B cell (primary cell): ENCODE results near the gene ELFN1. TPM values are rescaled to one million over a fixed set of nuclear protein-coding genes. Genes with fewer than 3 reads are reported as not detected.

Experiments
- ATAC-seq: fragments of 200-7000 bp; cut with Tn5 transposase; one replicate; pipeline ENCODE4 v1.10.0; 2021; ENCODE audit warnings: low read depth, mild to moderate bottlenecking, moderate number of reproducible peaks, moderate library complexity
- CTCF ChIA-PET: fragments of 350-600 bp; sonication (Branson Sonifier 250); formaldehyde crosslinking; loops from one replicate; lab custom pipeline; 2021; ENCODE audit warnings: antibody characterized with exemption, inconsistent platforms; lab: Charles Lee
- POLR2A ChIA-PET: fragments of 350-600 bp; sonication (Branson Sonifier 250); formaldehyde crosslinking; loops from one replicate; lab custom pipeline; 2021; ENCODE audit warnings: antibody characterized with exemption; lab: Charles Lee
- DNase-seq: peaks from one replicate; pipeline ENCODE4 v3.0.0; 2013
- H2AFZ ChIP-seq: 2 replicates; pipeline ENCODE4 v1.6.1; 2012; ENCODE audit warnings: mild to moderate bottlenecking, low read depth, low read length; ENCODE audit not compliant: insufficient read depth, poor library complexity, severe bottlenecking
- H3K27ac ChIP-seq, 2 donors: 1 replicate in 1 of 2; 2 replicates in 1 of 2; pipeline ENCODE4 v1.5.1; 2012 to 2013; ENCODE audit warnings: low read length in 2 of 2, mild to moderate bottlenecking in 2 of 2, moderate library complexity in 1 of 2
- H3K27me3 ChIP-seq, 4 experiments: fragments of 200-600 bp in 1 of 4; sonication (generic) in 1 of 4; replicated peaks in 1 of 4; 1 replicate in 2 of 4; 2 replicates in 2 of 4; pipeline versions ENCODE4 v1.6.1 to v1.7.0; 2013 to 2016; ENCODE audit warnings: low read length in 3 of 4, mild to moderate bottlenecking in 2 of 4, mixed read lengths in 1 of 4, moderate library complexity in 1 of 4; ENCODE audit not compliant: insufficient read depth in 4 of 4, control insufficient read depth in 3 of 4; ENCODE audit errors: control extremely low read depth in 1 of 4
- H3K36me3 ChIP-seq, 2 experiments: replicated peaks in 1 of 2; 1 replicate in 1 of 2; 2 replicates in 1 of 2; pipeline versions ENCODE4 v1.6.1 to v1.7.1; 2013; ENCODE audit warnings: low read length in 1 of 2; ENCODE audit not compliant: insufficient read depth in 2 of 2, control insufficient read depth in 1 of 2; ENCODE audit errors: control extremely low read depth in 1 of 2, extremely low read depth in 1 of 2
- H3K4me1 ChIP-seq, 2 donors: fragments of 200-600 bp in 1 of 2; sonication (generic) in 1 of 2; 1 replicate in 1 of 2; 2 replicates in 1 of 2; pipeline versions ENCODE4 v1.5.1 to v1.6.1; 2013 to 2017; ENCODE audit warnings: low read length in 2 of 2; ENCODE audit not compliant: control insufficient read depth in 2 of 2, insufficient read depth in 2 of 2
- H3K4me2 ChIP-seq: replicated peaks from 2 replicates; pipeline ENCODE3; 2012; ENCODE audit warnings: mild to moderate bottlenecking, low read depth, low read length; ENCODE audit not compliant: poor library complexity, severe bottlenecking
- H3K4me3 ChIP-seq, 5 experiments: fragments of 200-600 bp in 1 of 5; sonication (generic) in 1 of 5; 1 replicate in 3 of 5; 2 replicates in 2 of 5; pipeline versions ENCODE4 v1.5.1 to v1.7.0; 2011 to 2016; ENCODE audit warnings: low read length in 4 of 5, mild to moderate bottlenecking in 4 of 5, low read depth in 2 of 5, control low read depth in 1 of 5, moderate library complexity in 1 of 5; ENCODE audit not compliant: insufficient read depth in 1 of 5; ENCODE audit errors: control extremely low read depth in 1 of 5, extremely low read depth in 1 of 5
- H3K79me2 ChIP-seq: fragments of 200-600 bp; sonication (generic); one replicate; pipeline ENCODE4 v1.6.0; 2016; ENCODE audit warnings: low read length; ENCODE audit not compliant: control insufficient read depth, insufficient read depth
- H3K9ac ChIP-seq: fragments of 200-600 bp; sonication (generic); 2 replicates; pipeline ENCODE4 v1.6.1; 2017; ENCODE audit warnings: mild to moderate bottlenecking, low read length, moderate library complexity
- H3K9me3 ChIP-seq, 3 donors: one replicate each; pipeline versions ENCODE4 v1.6.1 to v1.7.1; 2013; ENCODE audit warnings: low read length in 2 of 3; ENCODE audit not compliant: control insufficient read depth in 2 of 3, insufficient read depth in 1 of 3; ENCODE audit errors: control extremely low read depth in 1 of 3
- H4K20me1 ChIP-seq: 2 replicates; pipeline ENCODE4 v1.6.0; 2012; ENCODE audit warnings: mild to moderate bottlenecking, low read length; ENCODE audit not compliant: insufficient read depth, control insufficient read depth, poor library complexity, severe bottlenecking
- H3K27ac Mint-ChIP-seq: one replicate; pipeline ENCODE4 v1.8.0; 2021; ENCODE audit warnings: mixed read lengths
- H3K27me3 Mint-ChIP-seq: one replicate; pipeline ENCODE4 v1.8.0; 2021; ENCODE audit warnings: mixed read lengths
- H3K4me1 Mint-ChIP-seq: one replicate; pipeline ENCODE4 v1.8.0; 2021; ENCODE audit warnings: mixed read lengths
- H3K4me3 Mint-ChIP-seq: one replicate; pipeline ENCODE4 v1.8.0; 2021; ENCODE audit warnings: mixed read lengths
- H3K9me3 Mint-ChIP-seq: one replicate; pipeline ENCODE4 v1.8.0; 2022; ENCODE audit warnings: mixed read lengths; ENCODE audit not compliant: insufficient read depth
- EZH2 ChIP-seq: IDR thresholded peaks from 2 replicates; pipeline ENCODE4 v1.6.1; 2012; ENCODE audit warnings: borderline replicate concordance, low read depth, mild to moderate bottlenecking, moderate library complexity, low read length; ENCODE audit not compliant: insufficient read depth, poor library complexity, severe bottlenecking
- WGBS: methylation state at CpG from one replicate; pipeline ENCODE4 v1.1.5; 2013; ENCODE audit warnings: missing lambda C conversion rate; ENCODE audit not compliant: insufficient coverage; 5-methylcytosine and 5-hydroxymethylcytosine counted together
- intact Hi-C: fragments of 100-400 bp; cut with micrococcal nuclease; formaldehyde crosslinking; loops from one replicate; pipeline ENCODE4 v1.10.0; 2022
- polyA plus RNA-seq: library from polyadenylated mRNA; depleted of rRNA; stranded (reverse); fragments of >200 nt; gene quantifications from 2 replicates; pipeline ENCODE4 v1.2.3, GENCODE V29; 2012
- total RNA-seq, 2 donors: library from RNA; stranded (reverse); fragments of 120-200 nt in 1 of 2; gene quantifications; 1 replicate in 1 of 2; 2 replicates in 1 of 2; pipeline versions ENCODE4 v1.2.3 to v1.2.4, GENCODE V29; 2013 to 2022
- TF ChIP-seq, protein P1 (sequence below): fragments of 200-600 bp; IDR thresholded peaks from one replicate; pipeline ENCODE4 v1.8.0; 2022; ENCODE audit warnings: antibody characterized with exemption, mild to moderate bottlenecking

Gene ELFN1
- total and polyA plus RNA-seq, 2 donors (not counting 1 experiment from before 2014, with no cell fraction given) = 0.12 TPM; not detected in 1

DNA sequence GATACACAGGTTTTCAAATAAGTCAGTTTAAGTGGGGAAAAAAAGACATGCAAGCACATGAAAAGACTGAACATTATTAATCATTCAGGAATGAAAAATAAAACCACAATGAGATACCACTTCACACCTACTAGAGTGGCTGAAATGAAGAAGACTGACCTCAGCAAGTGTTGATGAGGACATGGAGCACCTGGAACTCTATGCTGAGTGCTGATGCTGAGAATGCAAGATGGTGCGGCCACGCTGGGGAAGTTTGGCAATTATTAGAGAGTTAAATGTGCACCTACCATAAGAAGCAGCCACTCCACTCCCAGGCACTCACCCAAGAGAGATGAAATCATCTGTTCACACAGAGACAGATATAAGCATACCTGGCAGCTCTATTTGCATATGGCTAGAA lies 32.9 kb upstream of the ELFN1 start:
- H3K79me2 ChIP-seq = no peaks in the 10 kb centered on the region
- no peak overlapping the region for H3K4me3 ChIP-seq
- TF ChIP-seq, protein P1, sequence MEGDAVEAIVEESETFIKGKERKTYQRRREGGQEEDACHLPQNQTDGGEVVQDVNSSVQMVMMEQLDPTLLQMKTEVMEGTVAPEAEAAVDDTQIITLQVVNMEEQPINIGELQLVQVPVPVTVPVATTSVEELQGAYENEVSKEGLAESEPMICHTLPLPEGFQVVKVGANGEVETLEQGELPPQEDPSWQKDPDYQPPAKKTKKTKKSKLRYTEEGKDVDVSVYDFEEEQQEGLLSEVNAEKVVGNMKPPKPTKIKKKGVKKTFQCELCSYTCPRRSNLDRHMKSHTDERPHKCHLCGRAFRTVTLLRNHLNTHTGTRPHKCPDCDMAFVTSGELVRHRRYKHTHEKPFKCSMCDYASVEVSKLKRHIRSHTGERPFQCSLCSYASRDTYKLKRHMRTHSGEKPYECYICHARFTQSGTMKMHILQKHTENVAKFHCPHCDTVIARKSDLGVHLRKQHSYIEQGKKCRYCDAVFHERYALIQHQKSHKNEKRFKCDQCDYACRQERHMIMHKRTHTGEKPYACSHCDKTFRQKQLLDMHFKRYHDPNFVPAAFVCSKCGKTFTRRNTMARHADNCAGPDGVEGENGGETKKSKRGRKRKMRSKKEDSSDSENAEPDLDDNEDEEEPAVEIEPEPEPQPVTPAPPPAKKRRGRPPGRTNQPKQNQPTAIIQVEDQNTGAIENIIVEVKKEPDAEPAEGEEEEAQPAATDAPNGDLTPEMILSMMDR = no peak
- TF ChIP-seq EZH2 = no peak
- peaks cover 0 to 51% (median 11%) of the 10 kb centered on the region in 3 donors for H3K9me3 ChIP-seq
- WGBS = no CpG with 5 or more reads among the region's 2 CpGs
- intact Hi-C loops = no loop called here
- H3K27ac Mint-ChIP-seq = no peak overlapping the region
- H3K27me3 Mint-ChIP-seq = peaks cover 10% of the 10 kb centered on the region
- no peak overlapping the region for H2AFZ ChIP-seq
- H3K27ac ChIP-seq = no peak overlapping the region
- DNase-seq (no peak), ATAC-seq (no peak)
- no peaks in the 10 kb centered on the region for H3K36me3 ChIP-seq
- no peaks in the 10 kb centered on the region for H3K4me1 ChIP-seq
- H3K9me3 Mint-ChIP-seq = peaks cover 5% of the 10 kb centered on the region
- H4K20me1 ChIP-seq = no peaks in the 10 kb centered on the region
- H3K4me3 Mint-ChIP-seq = no peak overlapping the region
- peaks cover 0 to 14% (median 0%) of the 10 kb centered on the region in 4 experiments for H3K27me3 ChIP-seq
- POLR2A ChIA-PET = no interaction called here
- CTCF ChIA-PET = no interaction called here
- no peak overlapping the region for H3K4me2 ChIP-seq
- H3K9ac ChIP-seq = no peak overlapping the region
- H3K4me1 Mint-ChIP-seq = no peaks in the 10 kb centered on the region

DNA sequence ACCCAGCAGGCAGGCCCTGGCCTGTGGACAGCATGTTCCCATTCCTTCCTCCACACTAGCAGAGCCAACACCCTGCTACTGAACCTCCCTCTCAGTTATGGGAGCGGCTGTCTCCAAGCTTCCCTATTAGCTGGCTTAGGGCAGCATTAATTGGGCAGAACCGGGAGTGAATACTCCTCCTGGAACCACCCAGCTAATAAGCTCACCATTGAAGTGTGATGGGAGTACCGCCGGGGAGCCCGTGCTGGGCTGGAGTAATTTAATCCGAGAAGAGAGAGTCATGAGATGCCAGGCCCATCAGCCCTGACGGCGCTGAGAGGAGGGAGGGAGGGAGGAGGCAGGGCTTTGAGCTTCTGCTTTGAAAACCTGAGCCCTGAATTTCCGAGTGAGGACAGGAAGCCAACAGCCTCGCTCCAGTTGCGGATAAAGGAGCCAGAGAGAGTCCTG lies 31.8 kb upstream of the ELFN1 start:
- Histone ChIP-seq H3K36me3 (no peaks in the 10 kb centered on the region), H3K9ac (no peak overlapping the region), H2AFZ (no peak overlapping the region), H3K4me2 (no peak overlapping the region), H3K27ac (no peak overlapping the region), H3K4me1 (no peaks in the 10 kb centered on the region), H3K27me3 (peaks cover 0 to 7% (median 0%) of the 10 kb centered on the region in 4 experiments), H4K20me1 (no peaks in the 10 kb centered on the region), H3K4me3 (no peak overlapping the region), H3K9me3 (peaks cover 0 to 48% (median 11%) of the 10 kb centered on the region in 3 donors), H3K79me2 (no peaks in the 10 kb centered on the region)
- no peak for TF ChIP-seq EZH2
- TF ChIP-seq, protein P1 = no peak
- intact Hi-C loops = no loop called here
- H3K9me3 Mint-ChIP-seq = peaks cover 5% of the 10 kb centered on the region
- DNase-seq = no peak
- ATAC-seq = no peak
- no peak overlapping the region for H3K27ac Mint-ChIP-seq
- peaks cover 9% of the 10 kb centered on the region for H3K27me3 Mint-ChIP-seq
- H3K4me1 Mint-ChIP-seq = no peaks in the 10 kb centered on the region
- POLR2A ChIA-PET = no interaction called here
- WGBS = 69% methylated on average over 8 of the region's 11 CpGs
- CTCF ChIA-PET = interaction anchor here (1.3 kb wide), 1 partner anchor 813 kb away, joined by 3 read pairs; no protein-coding TSS in a partner anchor
- no peak overlapping the region for H3K4me3 Mint-ChIP-seq
